HG03575 (cell line): Measurements from ENCODE around the gene WDFY2.
"Not testable (repeated sequence)": the region's sequence is repeated elsewhere in the genome, so short reads cannot be mapped to it uniquely, and the experiment has no call there.

Source experiments
- ATAC-seq: cut with Tn5 transposase; IDR thresholded peaks from one replicate; pipeline ENCODE4 v1.9.1; 2021; ENCODE audit not compliant: unreplicated experiment, insufficient number of reproducible peaks, low FRiP score; ENCODE audit errors: extremely low read depth

Gene WDFY2

GRCh38 chr13:51559946-51560735, 24.1 kb upstream of the WDFY2 start:
- ATAC-seq = no peak

- ATAC-seq = no peak
Measured at GRCh38 chr13:51562011-51562671, 22.1 kb upstream of the WDFY2 start.

GRCh38 chr13:51564252-51564651, 20.0 kb upstream of the WDFY2 start:
- ATAC-seq = no peak

GRCh38 chr13:51564671-51565070, 19.6 kb upstream of the WDFY2 start:
- no peak for ATAC-seq

GRCh38 chr13:51569001-51569400, 15.3 kb upstream of the WDFY2 start:
- not testable (repeated sequence) for ATAC-seq

- ATAC-seq = no peak
Measured at GRCh38 chr13:51576754-51577153, 7.5 kb upstream of the WDFY2 start.

- ATAC-seq = no peak
Measured at GRCh38 chr13:51577690-51578089, 6.6 kb upstream of the WDFY2 start.

- no peak for ATAC-seq
Measured at GRCh38 chr13:51579676-51580075, 4.6 kb upstream of the WDFY2 start.

GRCh38 chr13:51581148-51581820, 3.0 kb upstream of the WDFY2 start:
- no peak for ATAC-seq

GRCh38 chr13:51583469-51583874, 790 bp upstream of the WDFY2 start:
- ATAC-seq = no peak

- ATAC-seq = peak; percentile 12
Measured at GRCh38 chr13:51584731-51585672, 740 bp downstream of the WDFY2 start.

GRCh38 chr13:51585696-51586095, 1.4 kb downstream of the WDFY2 start:
- ATAC-seq = no peak

GRCh38 chr13:51587372-51587771, 3.1 kb downstream of the WDFY2 start:
- ATAC-seq = no peak

- ATAC-seq = no peak
Measured at GRCh38 chr13:51588406-51588949, 4.2 kb downstream of the WDFY2 start.

GRCh38 chr13:51589793-51590192, 5.5 kb downstream of the WDFY2 start:
- ATAC-seq = no peak

GRCh38 chr13:51590231-51590970, 6.1 kb downstream of the WDFY2 start:
- ATAC-seq = no peak

GRCh38 chr13:51590971-51591627, 6.8 kb downstream of the WDFY2 start:
- no peak for ATAC-seq

GRCh38 chr13:51591938-51592337, 7.7 kb downstream of the WDFY2 start:
- ATAC-seq = not testable (repeated sequence)
